ENCODE results near the gene THOC2.
"Not testable (repeated sequence)": the region's sequence is repeated elsewhere in the genome, so short reads cannot be mapped to it uniquely, and the experiment has no call there.

The THOC2 gene, protein sequence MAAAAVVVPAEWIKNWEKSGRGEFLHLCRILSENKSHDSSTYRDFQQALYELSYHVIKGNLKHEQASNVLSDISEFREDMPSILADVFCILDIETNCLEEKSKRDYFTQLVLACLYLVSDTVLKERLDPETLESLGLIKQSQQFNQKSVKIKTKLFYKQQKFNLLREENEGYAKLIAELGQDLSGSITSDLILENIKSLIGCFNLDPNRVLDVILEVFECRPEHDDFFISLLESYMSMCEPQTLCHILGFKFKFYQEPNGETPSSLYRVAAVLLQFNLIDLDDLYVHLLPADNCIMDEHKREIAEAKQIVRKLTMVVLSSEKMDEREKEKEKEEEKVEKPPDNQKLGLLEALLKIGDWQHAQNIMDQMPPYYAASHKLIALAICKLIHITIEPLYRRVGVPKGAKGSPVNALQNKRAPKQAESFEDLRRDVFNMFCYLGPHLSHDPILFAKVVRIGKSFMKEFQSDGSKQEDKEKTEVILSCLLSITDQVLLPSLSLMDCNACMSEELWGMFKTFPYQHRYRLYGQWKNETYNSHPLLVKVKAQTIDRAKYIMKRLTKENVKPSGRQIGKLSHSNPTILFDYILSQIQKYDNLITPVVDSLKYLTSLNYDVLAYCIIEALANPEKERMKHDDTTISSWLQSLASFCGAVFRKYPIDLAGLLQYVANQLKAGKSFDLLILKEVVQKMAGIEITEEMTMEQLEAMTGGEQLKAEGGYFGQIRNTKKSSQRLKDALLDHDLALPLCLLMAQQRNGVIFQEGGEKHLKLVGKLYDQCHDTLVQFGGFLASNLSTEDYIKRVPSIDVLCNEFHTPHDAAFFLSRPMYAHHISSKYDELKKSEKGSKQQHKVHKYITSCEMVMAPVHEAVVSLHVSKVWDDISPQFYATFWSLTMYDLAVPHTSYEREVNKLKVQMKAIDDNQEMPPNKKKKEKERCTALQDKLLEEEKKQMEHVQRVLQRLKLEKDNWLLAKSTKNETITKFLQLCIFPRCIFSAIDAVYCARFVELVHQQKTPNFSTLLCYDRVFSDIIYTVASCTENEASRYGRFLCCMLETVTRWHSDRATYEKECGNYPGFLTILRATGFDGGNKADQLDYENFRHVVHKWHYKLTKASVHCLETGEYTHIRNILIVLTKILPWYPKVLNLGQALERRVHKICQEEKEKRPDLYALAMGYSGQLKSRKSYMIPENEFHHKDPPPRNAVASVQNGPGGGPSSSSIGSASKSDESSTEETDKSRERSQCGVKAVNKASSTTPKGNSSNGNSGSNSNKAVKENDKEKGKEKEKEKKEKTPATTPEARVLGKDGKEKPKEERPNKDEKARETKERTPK (N-terminal part only)

DNA sequence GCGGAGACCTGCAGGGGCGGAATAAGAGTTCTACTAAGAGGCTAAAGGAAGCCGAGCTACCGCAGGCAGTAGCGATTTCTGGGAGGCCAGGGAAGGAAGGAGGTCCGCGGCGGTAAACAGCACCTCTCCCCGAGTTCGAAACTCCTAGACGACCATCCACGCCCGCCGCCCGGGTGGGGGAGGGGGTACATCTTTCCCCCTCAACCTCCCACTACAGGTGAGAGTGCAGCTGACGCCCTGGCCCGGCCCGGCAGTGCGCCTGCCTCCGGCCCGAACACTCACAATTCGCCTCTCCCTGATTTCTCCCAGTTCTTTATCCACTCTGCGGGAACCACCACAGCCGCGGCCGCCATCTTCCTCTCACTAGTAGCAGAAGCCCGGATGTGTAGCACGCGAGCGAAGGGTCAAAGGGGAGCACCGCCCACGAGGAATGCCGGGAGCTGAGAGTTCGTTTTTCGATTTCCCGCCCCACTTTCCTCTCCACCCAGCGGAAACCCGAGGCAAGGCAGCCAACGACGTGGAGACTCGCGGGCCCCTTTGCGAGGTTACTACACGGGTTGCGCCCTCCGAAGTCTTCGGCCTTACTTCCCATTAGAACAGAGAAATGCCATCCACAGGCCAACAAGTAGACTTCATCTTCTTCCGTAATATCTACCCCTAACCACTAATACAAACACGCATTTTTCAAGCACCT is at the start of gene THOC2:
THOC2 (minus strand) TSS at position 383 of the 694 bp plus-strand sequence; CDS start at position 353, 30 bp downstream.
- peak; percentile 77 for DNase-seq

DNA sequence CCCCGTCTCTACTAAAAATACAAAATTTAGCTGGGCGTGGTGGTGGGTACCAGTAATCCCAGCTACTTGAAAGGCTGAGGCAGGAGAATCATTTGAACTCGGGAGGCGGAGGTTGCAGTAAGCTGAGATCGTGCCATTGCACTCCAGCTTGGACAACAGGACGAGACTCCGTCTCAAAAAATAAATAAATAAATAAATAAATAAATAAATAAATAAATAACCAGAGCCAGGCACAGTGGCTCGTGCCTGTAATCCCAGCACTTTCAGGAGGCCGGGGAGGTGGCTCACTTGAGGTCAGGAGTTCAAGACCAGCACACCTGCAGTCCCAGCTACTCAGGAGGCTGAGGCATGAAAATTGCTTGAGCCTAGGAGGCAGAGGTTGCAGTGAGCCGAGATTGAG is 48.9 kb upstream of the THOC2 start:
- not testable (repeated sequence) for DNase-seq

DNA sequence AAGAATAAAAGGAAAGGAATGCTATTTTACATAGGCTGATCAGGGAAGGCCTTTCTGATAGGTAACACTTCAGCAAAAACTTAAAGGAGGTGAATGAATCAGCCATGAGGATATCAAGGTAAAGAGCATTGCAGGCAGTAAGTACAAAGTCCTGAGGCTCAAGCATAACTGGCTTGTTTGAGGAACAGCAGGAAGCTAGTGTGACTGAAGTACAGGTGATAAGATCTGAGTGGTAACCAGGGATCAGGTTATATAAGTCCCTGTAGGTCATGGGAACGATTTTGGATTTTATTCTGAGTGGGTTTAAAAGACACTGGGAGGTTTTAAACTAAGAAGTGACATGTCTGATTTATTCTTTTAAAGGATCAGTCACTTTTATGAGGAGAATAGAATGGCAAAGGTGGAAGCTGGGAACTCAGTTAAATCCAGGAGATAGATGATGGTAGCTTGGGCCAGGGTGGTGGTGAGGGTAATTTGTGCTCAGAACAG is 47.1 kb upstream of the THOC2 start:
- DNase-seq, result no peak

DNA sequence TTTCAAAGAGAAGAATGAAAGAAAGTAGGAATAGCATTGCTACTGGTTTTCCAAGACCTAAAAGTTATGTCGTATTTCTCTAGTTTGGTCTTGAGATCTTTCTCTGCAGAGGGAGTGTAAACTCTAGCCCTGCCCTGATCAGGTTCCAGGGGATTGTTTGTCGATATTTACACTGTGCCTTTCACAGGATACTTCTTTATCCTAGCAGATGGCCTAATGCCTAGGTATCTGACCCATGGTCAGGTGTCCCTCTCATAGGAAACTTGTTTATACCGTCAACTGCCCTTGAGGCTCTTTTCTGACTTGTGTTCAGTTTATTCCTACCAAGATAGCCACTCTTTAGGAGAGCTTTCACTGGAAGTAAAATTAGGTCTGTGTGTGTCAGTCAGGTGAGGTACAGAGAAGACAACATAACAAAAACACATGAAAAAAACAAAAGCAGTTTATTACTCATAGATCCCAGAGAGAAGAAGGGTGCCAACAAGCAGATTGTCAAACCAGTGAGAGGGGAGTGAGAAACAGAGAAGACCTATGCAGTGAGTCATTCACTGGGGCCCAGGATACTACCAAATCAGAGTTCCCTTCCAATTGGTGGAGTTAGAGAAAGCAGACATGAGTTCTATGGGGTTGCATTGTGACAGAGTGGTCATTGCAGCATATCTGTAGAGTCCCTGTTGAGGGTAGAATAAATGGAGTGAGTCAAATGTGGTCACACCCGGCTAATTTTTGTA is 40.6 kb upstream of the THOC2 start:
- DNase-seq, result no peak

DNA sequence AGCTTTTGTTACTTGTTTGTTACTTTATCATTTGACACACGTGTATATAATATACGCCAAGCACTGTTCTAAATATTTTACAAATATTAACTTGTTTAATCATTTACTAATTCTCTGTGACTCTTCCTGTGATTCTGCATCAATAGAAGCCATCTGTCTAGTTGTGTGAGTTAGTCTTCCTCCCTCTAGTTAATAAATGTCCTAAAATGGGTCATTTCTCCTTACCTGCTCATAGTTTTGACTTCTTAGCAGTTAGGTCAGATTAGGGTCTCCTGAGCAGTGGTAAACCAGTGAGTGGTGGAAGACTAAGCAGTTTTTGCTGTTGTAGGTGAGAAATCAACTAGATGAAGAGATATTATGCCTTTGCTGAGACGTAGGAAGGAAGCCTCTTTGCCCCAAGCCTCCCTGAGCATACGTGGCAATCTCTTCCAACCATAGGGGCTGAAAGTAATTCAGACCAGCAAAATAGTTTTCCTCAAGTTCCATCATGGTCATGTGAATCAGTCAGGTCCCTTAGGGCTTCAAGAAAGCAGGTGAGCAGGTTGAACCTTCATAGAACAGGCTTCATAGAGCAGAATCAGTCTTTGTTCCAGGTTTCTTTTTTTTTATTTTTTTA is 38.7 kb upstream of the THOC2 start:
- DNase-seq, result no peak

DNA sequence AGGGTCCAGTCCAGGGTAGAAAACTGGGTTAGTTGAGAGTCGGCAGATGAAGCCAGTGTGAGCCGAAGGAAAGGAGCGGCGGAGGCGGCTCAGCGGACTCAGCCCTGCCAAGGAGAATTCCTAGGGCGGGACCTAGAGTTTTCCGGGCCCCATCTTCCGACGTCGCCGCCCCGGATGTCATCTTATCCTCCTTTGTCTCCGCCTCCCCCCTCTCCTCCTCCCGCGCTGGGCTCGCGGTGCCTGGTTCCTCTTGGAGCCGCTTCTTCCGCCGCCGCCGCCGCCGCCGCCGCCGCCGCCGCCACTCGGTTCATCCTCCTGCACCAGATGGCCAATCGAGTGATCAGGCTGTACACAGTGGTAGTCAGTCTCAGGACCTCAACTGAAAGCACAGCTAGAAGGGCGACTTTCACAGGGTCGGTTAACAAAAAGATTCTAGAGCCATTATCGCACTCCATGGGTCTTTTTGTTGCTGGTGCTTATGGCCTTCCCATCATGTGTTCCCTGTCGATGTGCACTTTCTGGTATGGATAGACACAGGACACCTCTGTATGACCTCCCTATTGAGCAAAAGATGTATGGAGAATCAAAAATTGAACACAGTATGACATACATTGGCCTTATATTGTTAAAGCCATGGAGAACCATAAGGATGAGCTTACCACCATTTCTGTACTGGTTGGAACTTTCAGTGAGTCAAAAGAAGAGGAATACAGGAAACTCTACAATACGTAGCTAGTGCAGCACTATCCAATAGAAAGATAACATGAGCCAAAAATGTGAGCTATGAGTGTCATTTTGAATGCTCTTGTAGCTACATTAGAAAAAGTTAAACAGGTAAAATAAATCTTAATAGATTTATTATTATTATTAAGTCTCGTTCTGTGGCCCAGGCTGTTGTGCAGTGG is 32.4 kb upstream of the THOC2 start:
- peak; percentile 81 for DNase-seq

DNA sequence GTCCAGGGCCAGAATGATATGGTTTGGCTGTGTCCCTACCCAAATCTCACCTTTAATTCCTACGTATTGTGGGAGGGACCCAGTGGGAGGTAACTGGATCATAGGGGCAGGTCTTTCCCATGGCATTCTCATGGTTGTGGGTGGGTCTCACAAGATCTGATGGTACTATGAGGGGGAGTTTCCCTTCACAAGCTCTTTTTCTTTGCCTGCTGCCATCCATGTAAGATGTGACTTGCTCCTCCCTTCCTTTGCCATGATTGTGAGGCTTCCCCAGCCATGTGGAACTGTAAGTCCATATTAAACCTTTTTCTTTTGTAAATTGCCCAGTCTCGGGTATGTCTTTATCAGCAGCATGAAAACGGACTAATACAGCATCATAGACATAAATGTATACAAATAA is 27.0 kb upstream of the THOC2 start:
- not testable (repeated sequence) for DNase-seq

DNA sequence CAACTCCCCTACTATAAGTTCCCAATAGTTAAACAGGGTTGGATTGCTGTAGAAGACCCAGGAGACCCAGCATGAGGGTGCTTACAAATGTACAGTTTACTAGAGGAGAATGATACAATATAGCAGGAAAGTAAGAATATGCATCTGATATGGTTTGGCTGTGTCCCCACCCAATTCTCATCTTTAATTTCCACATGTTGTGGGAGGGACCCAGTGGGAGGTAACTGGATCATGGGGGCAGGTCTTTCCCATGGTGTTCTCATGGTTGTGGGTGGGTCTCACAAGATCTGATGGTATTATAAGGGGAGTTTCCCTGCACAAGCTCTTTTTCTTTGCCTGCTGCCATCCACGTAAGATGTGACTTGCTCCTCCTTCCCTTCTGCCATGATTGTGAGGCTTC is 24.9 kb upstream of the THOC2 start:
- DNase-seq, result not testable (repeated sequence)

DNA sequence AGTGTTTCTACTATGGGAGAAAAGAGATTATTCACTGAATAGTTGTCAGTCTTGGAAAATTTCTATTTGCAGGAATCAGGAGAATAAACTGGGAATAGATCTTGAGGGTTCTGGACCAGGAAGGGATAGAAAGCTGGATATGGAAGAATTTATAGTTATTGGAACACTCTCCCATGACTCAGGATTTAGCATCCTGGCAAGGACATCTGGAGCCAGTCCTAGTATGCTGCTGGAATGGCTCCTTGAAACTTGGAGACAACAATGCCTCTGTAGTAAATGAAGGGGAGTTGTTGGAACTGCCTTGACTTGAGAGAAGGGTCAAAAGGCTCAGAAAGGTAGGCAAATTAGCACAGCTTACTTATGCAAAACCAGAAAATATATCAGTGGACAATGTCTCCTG is 23.5 kb upstream of the THOC2 start:
- no peak for DNase-seq

DNA sequence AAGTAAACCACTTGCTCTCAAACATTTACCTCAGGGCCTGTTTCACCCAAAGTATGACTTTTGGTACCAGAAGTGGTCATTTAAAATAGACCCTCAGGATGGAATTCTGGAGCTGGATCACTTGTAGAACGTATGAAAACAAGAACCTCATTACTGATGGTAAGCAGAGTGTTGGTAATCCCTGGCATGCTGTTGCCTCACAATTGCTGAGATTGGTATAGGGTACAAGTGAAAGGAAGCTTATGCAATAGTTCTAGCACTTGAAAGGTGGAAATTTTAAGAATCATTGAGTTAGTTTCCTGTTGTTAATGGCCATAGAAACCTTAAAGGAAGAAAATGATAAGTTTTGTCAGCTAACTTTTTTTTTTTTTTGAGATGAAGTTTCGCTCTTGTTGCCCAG is 22.3 kb upstream of the THOC2 start:
- DNase-seq, result no peak

DNA sequence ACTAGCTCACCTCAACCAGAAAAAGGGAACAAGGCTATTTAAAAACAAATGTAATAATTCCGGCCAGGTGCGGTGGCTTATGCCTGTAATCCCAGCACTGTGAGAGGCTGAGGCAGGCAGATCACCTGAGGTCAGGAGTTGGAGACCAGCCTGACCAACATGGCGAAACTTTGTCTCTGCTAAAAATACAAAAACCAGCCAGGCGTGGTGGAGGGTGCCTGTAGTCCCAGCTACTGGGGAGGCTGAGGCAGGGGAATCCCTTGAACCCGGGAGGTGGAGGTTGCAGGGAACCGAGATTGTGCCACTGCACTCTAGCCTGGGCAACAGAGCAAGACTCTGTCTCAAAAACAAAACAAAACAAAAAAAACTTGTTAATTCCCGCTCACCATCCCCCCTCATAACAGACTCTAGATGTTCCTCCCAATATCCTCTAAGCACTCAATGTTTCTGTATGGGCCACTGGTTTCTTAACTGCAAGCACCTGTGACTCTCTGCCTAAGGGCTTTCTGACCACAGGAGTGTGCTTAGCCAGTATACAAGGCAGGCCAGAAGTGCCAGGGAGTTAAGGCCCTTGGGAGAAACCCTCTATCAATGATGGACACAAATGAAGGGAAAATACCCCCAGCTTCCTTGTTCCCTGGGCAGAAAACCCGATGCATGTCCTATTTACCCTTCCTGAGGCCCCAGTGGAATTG is 21.0 kb upstream of the THOC2 start:
- no peak for DNase-seq

DNA sequence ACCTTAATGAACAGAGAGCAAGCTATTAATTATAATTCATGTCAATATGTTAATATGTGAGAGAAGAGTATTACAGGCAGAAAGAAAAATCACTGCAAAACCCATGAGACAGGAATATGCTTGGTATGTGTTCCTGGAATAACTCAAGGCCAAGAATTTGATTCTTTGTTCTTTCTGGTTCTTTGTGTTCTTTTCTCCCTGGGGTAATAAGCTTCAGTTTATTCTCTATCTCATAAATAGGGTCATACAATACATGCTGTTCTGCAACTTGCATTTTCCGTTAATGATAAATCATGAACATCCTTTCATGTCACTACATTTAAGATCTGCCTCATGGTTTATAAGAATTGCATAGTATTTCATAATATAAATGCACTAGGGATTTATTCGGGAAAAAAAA is 16.8 kb upstream of the THOC2 start:
- no peak for DNase-seq

DNA sequence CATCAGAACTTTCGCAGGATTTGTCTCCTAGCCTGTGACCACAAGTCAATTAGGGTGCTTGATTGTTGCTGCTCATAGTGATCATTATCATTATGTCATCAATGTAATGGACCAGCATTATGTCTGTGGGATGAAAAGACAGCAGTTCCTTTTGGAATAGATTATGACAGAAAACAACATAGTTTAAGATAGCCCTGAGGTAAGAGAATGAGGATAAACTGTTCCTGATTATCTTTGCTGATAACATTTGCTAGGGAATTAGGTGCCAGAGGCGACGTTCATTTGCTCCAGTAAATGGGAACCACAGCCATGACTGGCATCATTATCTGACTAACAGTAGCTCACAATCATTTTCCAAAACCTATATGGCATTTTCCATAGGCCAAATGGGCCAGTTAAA is 12.7 kb upstream of the THOC2 start:
- no peak for DNase-seq

DNA sequence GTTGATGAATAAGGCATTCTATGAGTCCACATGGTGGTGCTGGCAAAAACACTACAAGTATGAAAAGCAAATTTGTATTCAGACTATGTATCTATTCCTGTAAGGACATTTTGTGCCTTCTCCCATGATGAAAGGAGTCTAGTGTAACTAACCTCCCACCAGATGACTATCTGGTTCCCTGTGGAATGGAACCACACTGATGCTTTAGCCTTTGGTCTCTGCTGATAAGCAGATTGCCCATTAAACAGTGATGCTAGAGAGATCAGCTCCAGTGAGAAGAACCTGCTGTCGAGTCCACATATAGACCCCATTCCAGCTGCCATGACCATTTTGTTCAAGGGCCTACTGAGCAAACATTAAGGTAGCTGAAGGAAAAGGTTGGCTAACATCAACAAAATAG is 10.5 kb upstream of the THOC2 start:
- no peak for DNase-seq

DNA sequence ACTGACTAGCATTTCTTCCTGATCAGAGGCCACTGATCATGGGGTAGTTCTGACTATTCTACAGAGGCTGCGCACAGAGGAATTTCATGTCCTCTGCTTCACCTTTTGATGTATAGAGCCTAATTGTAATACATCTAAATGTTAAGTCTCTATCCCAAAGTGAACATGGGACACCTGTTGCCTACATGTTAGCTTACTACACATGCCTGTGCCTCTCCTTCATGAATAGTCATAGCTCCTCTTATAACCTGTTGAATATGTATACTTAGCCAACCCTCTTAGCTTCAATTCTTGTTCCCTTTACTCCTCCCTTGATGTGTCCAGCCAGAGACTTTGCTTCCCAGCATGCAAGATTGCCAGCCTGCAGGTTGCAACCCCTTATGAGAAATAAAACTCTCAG is 9.6 kb upstream of the THOC2 start:
- no peak for DNase-seq

DNA sequence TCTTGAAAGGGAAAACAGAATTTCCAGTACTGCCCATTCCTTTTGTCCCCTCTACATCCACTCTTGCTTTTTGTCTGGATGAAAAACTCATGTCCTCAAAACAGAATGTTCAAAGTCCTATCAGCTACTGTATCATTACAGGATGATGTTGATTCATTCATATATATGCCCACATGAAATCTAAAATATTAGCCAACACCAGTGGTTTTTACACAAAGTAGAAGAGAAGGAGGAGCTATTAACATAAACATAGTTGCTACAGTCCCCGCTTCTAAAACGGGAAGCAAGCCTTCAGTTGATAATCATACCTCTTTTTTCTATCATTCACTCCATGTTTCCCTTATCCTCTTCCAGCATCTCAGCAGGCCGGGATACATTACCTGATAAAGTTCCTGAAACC is 7.7 kb upstream of the THOC2 start:
- no peak for DNase-seq

DNA sequence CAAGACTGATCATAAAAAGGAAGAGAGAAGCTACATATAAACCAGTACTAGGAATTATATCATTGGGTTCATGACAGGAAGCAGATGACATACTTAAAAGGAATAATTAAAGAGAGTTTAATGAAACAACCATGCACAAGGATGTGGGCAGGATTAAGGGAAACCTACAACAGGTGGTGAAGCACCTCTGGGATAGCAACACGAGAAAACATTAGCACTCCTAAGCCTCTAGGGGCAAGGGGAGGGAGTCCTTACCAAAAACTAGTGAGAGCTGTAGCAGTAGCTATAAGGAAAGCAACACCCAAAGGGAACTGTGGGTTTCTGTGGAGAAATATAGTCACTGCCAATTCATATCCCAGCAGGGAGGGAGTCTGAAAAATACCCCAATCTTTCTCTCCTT is 7.2 kb upstream of the THOC2 start:
- no peak for DNase-seq

DNA sequence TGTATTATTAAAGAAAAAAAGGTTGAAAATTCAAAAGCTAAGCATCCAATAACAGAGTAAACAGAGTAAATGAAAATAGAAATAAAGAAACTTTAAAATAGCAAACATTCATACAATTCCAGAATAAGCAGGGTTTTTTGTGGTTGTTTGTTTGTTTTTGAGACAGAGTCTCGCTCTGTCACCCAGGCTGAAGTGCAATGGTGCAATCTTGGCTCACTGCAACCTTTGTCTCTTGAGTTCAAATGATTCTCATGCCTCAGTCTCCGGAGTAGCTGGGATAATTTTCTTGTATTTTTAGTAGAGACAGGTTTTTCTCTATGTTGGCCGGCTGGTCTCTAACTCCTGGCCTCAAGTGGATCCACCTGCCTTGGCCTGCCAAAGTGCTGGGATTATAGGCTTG is 6.6 kb upstream of the THOC2 start:
- DNase-seq, result no peak

DNA sequence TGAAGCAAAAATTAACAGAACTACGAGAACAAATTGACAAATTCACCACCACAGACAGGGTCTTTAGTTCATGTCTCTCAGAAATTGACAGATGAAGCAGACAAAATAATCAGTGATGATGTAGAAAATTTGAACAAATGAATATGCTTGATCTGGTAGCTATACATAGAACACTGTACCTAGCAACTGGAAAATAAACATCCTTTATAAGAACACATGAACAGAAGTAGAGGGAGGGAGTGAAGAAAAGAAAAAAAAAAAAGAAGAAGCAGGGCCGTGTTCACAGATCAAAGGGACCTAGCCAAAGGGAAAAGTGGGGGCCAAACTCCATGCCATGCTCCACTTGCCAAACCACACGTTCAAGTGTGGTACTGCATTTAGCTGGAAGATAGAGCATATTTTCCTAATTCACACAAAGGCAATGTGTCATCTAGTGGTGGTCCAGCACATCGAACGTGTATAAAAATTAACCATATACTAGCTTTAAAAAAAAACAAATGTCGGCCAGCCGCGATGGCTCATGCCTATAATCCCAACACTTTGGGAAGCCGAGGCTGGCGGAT is 5.6 kb upstream of the THOC2 start:
- no peak for DNase-seq

Measured in COR-L47 (cell line).